CD4-positive, alpha-beta T cell (primary cell): ENCODE results near the gene OR51L1. TPM values are rescaled to one million over a fixed set of nuclear protein-coding genes. Genes with fewer than 3 reads are reported as not detected.
"Not testable (repeated sequence)": the region's sequence is repeated elsewhere in the genome, so short reads cannot be mapped to it uniquely, and the experiment has no call there.

ENCODE experiments used
- ATAC-seq: fragments of 200-7000 bp; cut with Tn5 transposase; one replicate; pipeline ENCODE4 v1.10.0; 2022; ENCODE audit warnings: mild to moderate bottlenecking; ENCODE audit not compliant: poor library complexity
- CTCF ChIA-PET: fragments of 350-600 bp; sonication (Branson Sonifier 250); formaldehyde crosslinking; loops from one replicate; lab custom pipeline; 2021; ENCODE audit warnings: antibody characterized with exemption, inconsistent platforms; lab: Charles Lee
- POLR2A ChIA-PET: fragments of 350-600 bp; sonication (Branson Sonifier 250); formaldehyde crosslinking; loops from one replicate; lab custom pipeline; 2021; ENCODE audit warnings: antibody characterized with exemption, inconsistent platforms; lab: Charles Lee
- DNase-seq, 14 experiments: peaks; one replicate each; pipeline ENCODE4 v3.0.0-alpha.2; 2013 to 2020; ENCODE audit warnings: mixed read lengths in 2 of 14
- H3K27ac ChIP-seq, 2 donors: one replicate each; pipeline versions ENCODE4 v1.5.1 to v1.7.0; 2013; ENCODE audit warnings: low read length in 2 of 2, low read depth in 1 of 2, mild to moderate bottlenecking in 1 of 2
- H3K27me3 ChIP-seq, 2 experiments: 1 replicate in 1 of 2; 2 replicates in 1 of 2; pipeline versions ENCODE4 v1.6.1 to v1.7.0; 2013; ENCODE audit warnings: low read length in 2 of 2, control low read depth in 1 of 2, mild to moderate bottlenecking in 1 of 2, moderate library complexity in 1 of 2; ENCODE audit not compliant: insufficient read depth in 2 of 2, control insufficient read depth in 1 of 2
- H3K36me3 ChIP-seq: one replicate; pipeline ENCODE4 v1.6.1; 2013; ENCODE audit warnings: low read length, control low read depth; ENCODE audit not compliant: insufficient read depth
- H3K4me1 ChIP-seq: one replicate; pipeline ENCODE4 v1.6.1; 2013; ENCODE audit warnings: low read length, control low read depth; ENCODE audit not compliant: insufficient read depth
- H3K4me3 ChIP-seq: one replicate; pipeline ENCODE4 v1.5.1; 2013; ENCODE audit warnings: mild to moderate bottlenecking, low read length, moderate library complexity
- H3K9me3 ChIP-seq, 2 experiments: 1 replicate in 1 of 2; 2 replicates in 1 of 2; pipeline versions ENCODE4 v1.6.1 to v1.7.0; 2013; ENCODE audit warnings: low read length in 2 of 2, mild to moderate bottlenecking in 2 of 2, control low read depth in 1 of 2, moderate library complexity in 1 of 2; ENCODE audit not compliant: control insufficient read depth in 1 of 2, insufficient read depth in 1 of 2
- H3K27ac Mint-ChIP-seq: one replicate; pipeline ENCODE4 v1.8.0; 2020; ENCODE audit warnings: mixed read lengths
- H3K27me3 Mint-ChIP-seq: one replicate; pipeline ENCODE4 v1.8.0; 2021; ENCODE audit warnings: mixed read lengths
- H3K36me3 Mint-ChIP-seq: one replicate; pipeline ENCODE4 v1.8.0; 2021; ENCODE audit warnings: low read depth, mixed read lengths
- H3K4me1 Mint-ChIP-seq: one replicate; pipeline ENCODE4 v1.8.0; 2021; ENCODE audit warnings: low read depth, mixed read lengths
- H3K4me3 Mint-ChIP-seq: one replicate; pipeline ENCODE4 v1.8.0; 2020; ENCODE audit warnings: mild to moderate bottlenecking, mixed read lengths
- H3K9me3 Mint-ChIP-seq: one replicate; pipeline ENCODE4 v1.8.0; 2020; ENCODE audit warnings: mixed read lengths
- intact Hi-C, 2 experiments: fragments of 100-400 bp; cut with DNase I in 1 of 2; cut with micrococcal nuclease in 1 of 2; formaldehyde crosslinking; loops; one replicate each; pipeline versions ENCODE4 v1.15.1 to v1.9.0; 2023 to 2025; cut with DNase I, micrococcal nuclease
- polyA plus RNA-seq, 2 donors: library from polyadenylated mRNA; unstranded; fragments of 120-200 nt; gene quantifications; one replicate each; pipeline ENCODE4 v1.2.1, GENCODE V29; 2013
- total RNA-seq, 174 experiments: library from RNA in 2 of 174; stranded (reverse) in 2 of 174; gene quantifications; one replicate each; pipeline ENCODE4 v1.2.3 and lab custom pipeline; 2021 to 2026
- TF ChIP-seq, protein P1 (sequence below): fragments of 200-600 bp; IDR thresholded peaks from one replicate; pipeline ENCODE4 v1.8.0; 2022; ENCODE audit warnings: antibody characterized with exemption, mild to moderate bottlenecking

OR51L1 gene, protein sequence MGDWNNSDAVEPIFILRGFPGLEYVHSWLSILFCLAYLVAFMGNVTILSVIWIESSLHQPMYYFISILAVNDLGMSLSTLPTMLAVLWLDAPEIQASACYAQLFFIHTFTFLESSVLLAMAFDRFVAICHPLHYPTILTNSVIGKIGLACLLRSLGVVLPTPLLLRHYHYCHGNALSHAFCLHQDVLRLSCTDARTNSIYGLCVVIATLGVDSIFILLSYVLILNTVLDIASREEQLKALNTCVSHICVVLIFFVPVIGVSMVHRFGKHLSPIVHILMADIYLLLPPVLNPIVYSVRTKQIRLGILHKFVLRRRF
- total RNA-seq (not detected), total RNA-seq (lab: John Stamatoyannopoulos, UW) (0 to 0.16 (median 0) reads per million in 172 experiments)
- polyA plus RNA-seq (2013, experiment 1 of 2): not detected
- polyA plus RNA-seq (2013, experiment 2 of 2): not detected

DNA sequence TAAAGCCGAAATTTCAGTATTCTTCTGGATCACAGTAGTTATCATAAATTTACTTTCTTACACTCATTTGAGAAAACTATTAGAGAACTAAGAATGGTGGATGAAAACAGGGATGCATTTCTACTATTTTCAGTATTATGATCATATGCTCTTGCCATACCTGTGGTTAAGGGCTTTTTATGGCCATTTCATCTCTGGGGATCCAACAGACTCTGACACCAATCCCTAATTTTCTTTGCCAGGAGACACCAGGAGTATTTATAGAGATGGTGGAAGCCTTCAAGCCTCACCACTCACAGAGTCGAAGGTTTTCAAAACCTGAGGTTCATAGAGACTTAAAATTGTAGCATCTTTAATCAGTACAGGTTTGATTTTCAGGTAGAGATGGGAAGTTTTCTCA lies at the start of gene OR51L1:
TSS of gene OR51L1 (plus strand) at position 301 of the 400 bp plus-strand sequence. CDS start 4,132 bp downstream, outside the sequence.
- Histone ChIP-seq H3K27ac (no peak within 1 kb of the TSS), H3K9me3 (no peaks in the 10 kb centered on the region), H3K4me1 (no peaks in the 10 kb centered on the region), H3K4me3 (no peak within 1 kb of the TSS), H3K27me3 (no peaks in the 10 kb centered on the region), H3K36me3 (no peaks in the 10 kb centered on the region)
- Mint-ChIP-seq H3K27ac (no peak within 1 kb of the TSS), H3K27me3 (no peaks in the 10 kb centered on the region), H3K4me3 (no peak within 1 kb of the TSS), H3K4me1 (no peaks in the 10 kb centered on the region), H3K36me3 (no peaks in the 10 kb centered on the region), H3K9me3 (no peaks in the 10 kb centered on the region)
- DNase-seq: no peak
- ATAC-seq: no peak
- intact Hi-C loops: no loop called here
- POLR2A ChIA-PET: no interaction called here
- TF ChIP-seq, protein P1, sequence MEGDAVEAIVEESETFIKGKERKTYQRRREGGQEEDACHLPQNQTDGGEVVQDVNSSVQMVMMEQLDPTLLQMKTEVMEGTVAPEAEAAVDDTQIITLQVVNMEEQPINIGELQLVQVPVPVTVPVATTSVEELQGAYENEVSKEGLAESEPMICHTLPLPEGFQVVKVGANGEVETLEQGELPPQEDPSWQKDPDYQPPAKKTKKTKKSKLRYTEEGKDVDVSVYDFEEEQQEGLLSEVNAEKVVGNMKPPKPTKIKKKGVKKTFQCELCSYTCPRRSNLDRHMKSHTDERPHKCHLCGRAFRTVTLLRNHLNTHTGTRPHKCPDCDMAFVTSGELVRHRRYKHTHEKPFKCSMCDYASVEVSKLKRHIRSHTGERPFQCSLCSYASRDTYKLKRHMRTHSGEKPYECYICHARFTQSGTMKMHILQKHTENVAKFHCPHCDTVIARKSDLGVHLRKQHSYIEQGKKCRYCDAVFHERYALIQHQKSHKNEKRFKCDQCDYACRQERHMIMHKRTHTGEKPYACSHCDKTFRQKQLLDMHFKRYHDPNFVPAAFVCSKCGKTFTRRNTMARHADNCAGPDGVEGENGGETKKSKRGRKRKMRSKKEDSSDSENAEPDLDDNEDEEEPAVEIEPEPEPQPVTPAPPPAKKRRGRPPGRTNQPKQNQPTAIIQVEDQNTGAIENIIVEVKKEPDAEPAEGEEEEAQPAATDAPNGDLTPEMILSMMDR: no peak
- CTCF ChIA-PET: no interaction called here

- Histone ChIP-seq H3K4me3 (no peak within 1 kb of the TSS), H3K27ac (no peak within 1 kb of the TSS), H3K4me1 (no peaks in the 10 kb centered on the region), H3K9me3 (no peaks in the 10 kb centered on the region), H3K36me3 (no peaks in the 10 kb centered on the region), H3K27me3 (no peaks in the 10 kb centered on the region)
- ATAC-seq (no peak), DNase-seq (no peak)
- ChIA-PET CTCF (no interaction called here), POLR2A (no interaction called here)
- H3K4me3 Mint-ChIP-seq: no peak within 1 kb of the TSS
- H3K4me1 Mint-ChIP-seq: no peaks in the 10 kb centered on the region
- no peak within 1 kb of the TSS for H3K27ac Mint-ChIP-seq
- no peaks in the 10 kb centered on the region for H3K36me3 Mint-ChIP-seq
- peaks cover 2% of the 10 kb centered on the region for H3K9me3 Mint-ChIP-seq
- TF ChIP-seq, protein P1: no peak
- H3K27me3 Mint-ChIP-seq: no peaks in the 10 kb centered on the region
- intact Hi-C loops: no loop called here
Measured at GRCh38 chr11:4947505-4947904, 47.1 kb upstream of the OR51L1 start, which contains the start of gene OR51A4. Gene OR51A4 (minus strand): TSS chr11:4947605. CDS start chr11:4947100, 505 bp downstream.

DNA sequence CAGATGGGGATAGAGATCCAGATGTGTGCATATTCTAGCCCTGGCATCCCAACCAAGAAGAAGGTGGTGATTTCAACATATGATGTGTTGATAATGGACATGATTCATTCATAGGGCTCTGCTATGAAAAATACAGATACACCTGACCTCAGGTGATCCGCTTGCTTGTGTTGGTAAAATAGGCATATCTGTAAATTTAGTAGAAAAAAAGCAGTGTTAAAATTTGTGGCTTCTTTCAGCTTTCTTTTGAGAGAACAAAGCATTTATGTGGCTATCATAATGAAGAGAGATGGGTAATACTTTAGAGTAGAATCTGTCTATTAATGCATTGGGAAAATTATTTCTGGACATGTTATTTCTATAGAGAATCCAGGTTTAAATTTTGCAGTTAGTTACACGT lies 39.0 kb upstream of the OR51L1 start, which contains the start of gene OR51A2:
TSS of gene OR51A2 (minus strand) at position 101 of the 400 bp plus-strand sequence. CDS start at position 101, 0 bp downstream.
- H3K4me1 ChIP-seq, DNase-seq, H3K9me3 ChIP-seq, H3K4me3 ChIP-seq, H3K9me3 Mint-ChIP-seq, H3K27ac Mint-ChIP-seq, H3K4me1 Mint-ChIP-seq, H3K4me3 Mint-ChIP-seq, POLR2A ChIA-PET, H3K36me3 Mint-ChIP-seq, H3K27ac ChIP-seq, H3K36me3 ChIP-seq, CTCF ChIA-PET, ATAC-seq, H3K27me3 ChIP-seq, intact Hi-C loops, H3K27me3 Mint-ChIP-seq: not testable (repeated sequence)
